Measurements from ENCODE around the gene DENND1A. TPM values are rescaled to one million over a fixed set of nuclear protein-coding genes. Genes with fewer than 3 reads are reported as not detected.

The DENND1A gene
- total RNA-seq, 4 donors from 2014 or later: 20.9 to 33.6 (median 23.7) TPM

- ATAC-seq: no peak
- H3K4me3 ChIP-seq: no peak overlapping the region
- no peaks in the 10 kb centered on the region for H3K27me3 ChIP-seq
- H3K27ac ChIP-seq: no peak overlapping the region
- peaks cover 0 to 72% of the 10 kb centered on the region in 2 donors for H3K36me3 ChIP-seq
- no peaks in the 10 kb centered on the region for H3K4me1 ChIP-seq
- no peaks in the 10 kb centered on the region for H3K9me3 ChIP-seq
- WGBS, 2 donors (ENCODE audit: low coverage in 1 of 2): 66% methylated on average over 3 to 7 of the region's 8 CpGs
- TF ChIP-seq, protein P1, sequence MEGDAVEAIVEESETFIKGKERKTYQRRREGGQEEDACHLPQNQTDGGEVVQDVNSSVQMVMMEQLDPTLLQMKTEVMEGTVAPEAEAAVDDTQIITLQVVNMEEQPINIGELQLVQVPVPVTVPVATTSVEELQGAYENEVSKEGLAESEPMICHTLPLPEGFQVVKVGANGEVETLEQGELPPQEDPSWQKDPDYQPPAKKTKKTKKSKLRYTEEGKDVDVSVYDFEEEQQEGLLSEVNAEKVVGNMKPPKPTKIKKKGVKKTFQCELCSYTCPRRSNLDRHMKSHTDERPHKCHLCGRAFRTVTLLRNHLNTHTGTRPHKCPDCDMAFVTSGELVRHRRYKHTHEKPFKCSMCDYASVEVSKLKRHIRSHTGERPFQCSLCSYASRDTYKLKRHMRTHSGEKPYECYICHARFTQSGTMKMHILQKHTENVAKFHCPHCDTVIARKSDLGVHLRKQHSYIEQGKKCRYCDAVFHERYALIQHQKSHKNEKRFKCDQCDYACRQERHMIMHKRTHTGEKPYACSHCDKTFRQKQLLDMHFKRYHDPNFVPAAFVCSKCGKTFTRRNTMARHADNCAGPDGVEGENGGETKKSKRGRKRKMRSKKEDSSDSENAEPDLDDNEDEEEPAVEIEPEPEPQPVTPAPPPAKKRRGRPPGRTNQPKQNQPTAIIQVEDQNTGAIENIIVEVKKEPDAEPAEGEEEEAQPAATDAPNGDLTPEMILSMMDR (IDR thresholded peaks at IDR 0.05): no peak
- no peak for TF ChIP-seq POLR2A (IDR thresholded peaks at IDR 0.05)
- no peak for TF ChIP-seq POLR2AphosphoS5 (IDR thresholded peaks at IDR 0.05)
- TF ChIP-seq EP300 (IDR thresholded peaks at IDR 0.05): no peak
Observed at GRCh38 chr9:123438321-123438720, 491.6 kb downstream of the DENND1A start.

DNA sequence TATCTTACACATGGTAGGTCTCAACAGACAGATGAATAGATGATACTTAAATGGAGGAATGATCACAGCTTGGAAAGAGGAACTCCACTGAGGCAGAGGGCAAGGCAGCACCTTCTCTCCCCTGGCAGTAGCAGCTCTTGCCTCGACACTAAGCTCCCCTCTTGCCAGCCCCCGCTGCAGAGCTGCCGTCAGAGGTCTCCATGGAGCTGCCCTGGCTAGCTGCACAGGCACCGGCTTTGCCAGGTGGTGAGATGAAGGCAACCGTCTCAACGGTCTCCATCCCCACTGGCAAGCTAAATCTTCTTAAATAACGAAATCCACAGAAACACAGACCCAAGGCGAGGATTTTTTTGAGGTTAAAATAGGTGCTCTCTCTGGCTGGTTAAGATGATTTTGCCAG lies 492.7 kb downstream of the DENND1A start:
- no peak for ATAC-seq
- Histone ChIP-seq H3K36me3 (peaks cover 0 to 82% of the 10 kb centered on the region in 2 donors), H3K9me3 (no peaks in the 10 kb centered on the region), H3K4me1 (no peaks in the 10 kb centered on the region), H3K27me3 (no peaks in the 10 kb centered on the region), H3K4me3 (no peak overlapping the region), H3K27ac (no peak overlapping the region)
- TF ChIP-seq POLR2AphosphoS5 (IDR thresholded peaks at IDR 0.05): no peak
- TF ChIP-seq, protein P1 (IDR thresholded peaks at IDR 0.05): no peak
- 92 to 93% methylated on average over 4 to 7 of the region's 8 CpGs for WGBS, 2 donors (ENCODE audit: low coverage in 1 of 2)

- no peaks in the 10 kb centered on the region for H3K4me1 ChIP-seq
- H3K27ac ChIP-seq: no peak overlapping the region
- 92% methylated on average over 2 of the region's 2 CpGs; no CpG with 5 or more reads in 1 of the 2 donors for WGBS, 2 donors (ENCODE audit: low coverage in 1 of 2)
- no peaks in the 10 kb centered on the region for H3K9me3 ChIP-seq
- no peak for TF ChIP-seq POLR2AphosphoS5 (IDR thresholded peaks at IDR 0.05)
- no peak for TF ChIP-seq EP300 (IDR thresholded peaks at IDR 0.05)
- TF ChIP-seq POLR2A (IDR thresholded peaks at IDR 0.05): no peak
- TF ChIP-seq, protein P1 (IDR thresholded peaks at IDR 0.05): no peak
- H3K27me3 ChIP-seq: no peaks in the 10 kb centered on the region
- H3K4me3 ChIP-seq: no peak overlapping the region
- peaks cover 0 to 92% of the 10 kb centered on the region in 2 donors for H3K36me3 ChIP-seq
- no peak for ATAC-seq
Observed at GRCh38 chr9:123435471-123435870, 494.5 kb downstream of the DENND1A start.

GRCh38 chr9:123434619-123435240 lies 495.2 kb downstream of the DENND1A start:
- Histone ChIP-seq H3K4me1 (no peaks in the 10 kb centered on the region), H3K27ac (no peak overlapping the region), H3K4me3 (no peak overlapping the region), H3K9me3 (no peaks in the 10 kb centered on the region), H3K27me3 (no peaks in the 10 kb centered on the region), H3K36me3 (peaks cover 0 to 87% of the 10 kb centered on the region in 2 donors)
- ATAC-seq: no peak
- no peak for TF ChIP-seq POLR2A (IDR thresholded peaks at IDR 0.05)
- TF ChIP-seq POLR2AphosphoS5 (IDR thresholded peaks at IDR 0.05): no peak
- TF ChIP-seq EP300 (IDR thresholded peaks at IDR 0.05): no peak
- TF ChIP-seq, protein P1 (IDR thresholded peaks at IDR 0.05): no peak
- WGBS, 2 donors (ENCODE audit: low coverage in 1 of 2): 87 to 88% methylated on average over 4 to 8 of the region's 9 CpGs
